ENCODE measurements around the gene FFAR4. TPM values are rescaled to one million over a fixed set of nuclear protein-coding genes. Genes with fewer than 3 reads are reported as not detected.

The FFAR4 gene
- polyA plus RNA-seq, 3 donors = not detected

DNA sequence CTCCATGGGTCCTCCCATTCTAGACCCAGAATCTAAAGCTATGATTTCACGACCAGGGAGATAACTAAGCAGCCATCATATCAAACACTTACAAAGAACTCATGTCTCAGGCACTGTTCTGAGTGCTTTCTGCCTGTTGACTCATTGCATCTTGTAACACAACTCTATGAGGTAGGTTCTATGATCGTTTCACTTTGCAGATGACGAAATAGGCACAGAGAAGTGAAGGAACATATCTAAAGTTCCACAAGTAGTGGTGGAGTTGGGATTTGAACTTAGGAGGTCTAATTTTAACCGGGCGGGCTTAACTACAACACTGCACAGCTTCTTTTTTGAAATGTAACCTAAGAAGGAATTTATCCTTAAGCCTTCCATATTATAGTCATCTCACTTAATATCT, 31.7 kb downstream of the FFAR4 start:
- DNase-seq (ENCODE audit: low read depth in 3 of 3, low spot score in 2 of 3) = no peak

- no peak for DNase-seq (ENCODE audit: low read depth in 3 of 3, low spot score in 2 of 3)
These were observed 32.9 kb downstream of the FFAR4 start for GRCh38 chr10:93599335-93599734.

- DNase-seq (ENCODE audit: low read depth in 3 of 3, low spot score in 2 of 3) = no peak
These were observed 33.3 kb downstream of the FFAR4 start for GRCh38 chr10:93599778-93600177.

- peak in 2 of 3 donors; percentile 17 to 41 for DNase-seq (ENCODE audit: low read depth in 3 of 3, low spot score in 2 of 3)
These were observed 34.1 kb downstream of the FFAR4 start for GRCh38 chr10:93600446-93601145.

- DNase-seq (ENCODE audit: low read depth in 3 of 3, low spot score in 2 of 3) = no peak
These were observed 34.8 kb downstream of the FFAR4 start, which contains the start of gene RBP4 for GRCh38 chr10:93601146-93601773. RBP4 (minus strand) TSS chr10:93601235; CDS start chr10:93601028, 207 bp downstream.

DNA sequence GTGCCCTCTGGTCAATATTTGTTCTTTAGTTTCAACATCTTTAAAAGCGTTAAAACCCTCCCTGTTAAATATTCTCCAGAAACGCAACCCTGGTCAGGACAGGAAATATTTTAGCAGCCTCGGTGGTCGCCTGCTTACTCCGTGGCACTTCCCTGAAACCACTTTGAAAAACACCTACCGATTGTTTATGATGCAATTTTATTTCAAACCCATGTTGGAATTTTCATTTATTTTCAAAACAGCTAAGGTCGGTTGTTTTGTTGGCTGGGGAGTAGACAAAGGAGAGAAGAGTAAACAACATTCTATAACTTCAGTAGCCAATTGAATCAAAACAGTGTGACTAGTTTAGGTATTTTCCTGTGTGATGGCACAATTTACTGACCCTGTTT, 35.3 kb downstream of the FFAR4 start:
- DNase-seq (ENCODE audit: low read depth in 3 of 3, low spot score in 2 of 3) = no peak

DNA sequence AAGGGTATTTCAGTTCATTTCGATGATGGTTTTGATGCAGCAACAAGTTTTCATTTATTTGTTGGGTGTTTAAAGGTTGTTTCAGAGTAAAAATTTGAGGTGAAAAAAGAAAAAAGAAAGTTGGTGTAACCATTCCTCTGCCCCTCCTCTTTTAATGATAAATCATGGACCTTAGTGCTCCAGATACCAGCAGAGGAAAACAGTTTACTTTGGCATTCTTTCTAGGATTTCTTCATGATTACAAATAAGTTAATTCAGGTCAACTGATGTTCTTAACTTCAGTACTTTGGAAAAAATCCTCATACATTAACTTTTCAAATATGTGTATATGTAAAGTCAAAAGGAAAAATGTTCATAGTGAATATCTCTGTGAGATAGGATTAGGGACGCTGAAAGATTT, 36.6 kb downstream of the FFAR4 start:
- no peak for DNase-seq (ENCODE audit: low read depth in 3 of 3, low spot score in 2 of 3)

DNA sequence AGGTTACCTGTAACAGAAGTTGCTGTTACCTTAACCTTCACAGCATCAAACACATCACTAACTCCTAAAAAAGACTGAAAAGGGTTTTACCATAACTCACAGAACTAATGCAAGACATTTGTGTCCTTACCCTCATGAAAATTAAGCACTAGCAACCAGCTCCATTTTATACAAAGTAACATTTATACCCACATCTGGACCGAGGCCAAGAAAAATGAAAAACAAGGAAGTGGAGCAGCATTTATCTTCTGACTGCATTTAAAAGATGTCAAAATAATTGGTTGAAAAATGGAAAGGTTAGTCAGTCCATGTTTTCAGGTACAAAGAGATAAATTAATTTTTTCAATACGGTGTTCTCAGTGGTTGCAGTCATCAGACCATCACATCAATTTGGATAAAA, 37.7 kb downstream of the FFAR4 start:
- no peak for DNase-seq (ENCODE audit: low read depth in 3 of 3, low spot score in 2 of 3)

DNA sequence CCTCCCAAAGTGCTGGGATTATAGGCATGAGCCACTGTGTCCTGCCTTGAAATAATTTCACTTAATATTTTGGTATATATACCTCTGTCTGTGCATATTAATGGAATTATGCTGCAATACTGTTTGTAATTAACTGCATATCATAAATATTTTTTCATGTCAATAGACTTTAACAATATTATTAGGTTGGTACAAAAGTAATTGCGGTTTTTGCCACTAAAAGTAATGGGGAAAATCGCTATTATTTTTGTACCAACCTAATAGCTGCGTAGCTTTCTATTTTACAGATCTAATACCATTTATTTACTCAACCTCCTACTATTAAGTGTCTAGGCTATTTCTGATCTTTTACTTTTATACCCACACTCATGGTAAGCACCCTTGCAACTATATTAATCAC, 42.0 kb downstream of the FFAR4 start:
- DNase-seq (ENCODE audit: low read depth in 3 of 3, low spot score in 2 of 3) = no peak

- no peak for DNase-seq (ENCODE audit: low read depth in 3 of 3, low spot score in 2 of 3)
These were observed 45.8 kb downstream of the FFAR4 start, which contains the start of gene PDE6C for GRCh38 chr10:93612311-93612710. PDE6C (plus strand) TSS chr10:93612537; CDS start chr10:93612726, 189 bp downstream.

GRCh38 chr10:93613126-93613525, 46.7 kb downstream of the FFAR4 start:
- no peak for DNase-seq (ENCODE audit: low read depth in 3 of 3, low spot score in 2 of 3)

DNA sequence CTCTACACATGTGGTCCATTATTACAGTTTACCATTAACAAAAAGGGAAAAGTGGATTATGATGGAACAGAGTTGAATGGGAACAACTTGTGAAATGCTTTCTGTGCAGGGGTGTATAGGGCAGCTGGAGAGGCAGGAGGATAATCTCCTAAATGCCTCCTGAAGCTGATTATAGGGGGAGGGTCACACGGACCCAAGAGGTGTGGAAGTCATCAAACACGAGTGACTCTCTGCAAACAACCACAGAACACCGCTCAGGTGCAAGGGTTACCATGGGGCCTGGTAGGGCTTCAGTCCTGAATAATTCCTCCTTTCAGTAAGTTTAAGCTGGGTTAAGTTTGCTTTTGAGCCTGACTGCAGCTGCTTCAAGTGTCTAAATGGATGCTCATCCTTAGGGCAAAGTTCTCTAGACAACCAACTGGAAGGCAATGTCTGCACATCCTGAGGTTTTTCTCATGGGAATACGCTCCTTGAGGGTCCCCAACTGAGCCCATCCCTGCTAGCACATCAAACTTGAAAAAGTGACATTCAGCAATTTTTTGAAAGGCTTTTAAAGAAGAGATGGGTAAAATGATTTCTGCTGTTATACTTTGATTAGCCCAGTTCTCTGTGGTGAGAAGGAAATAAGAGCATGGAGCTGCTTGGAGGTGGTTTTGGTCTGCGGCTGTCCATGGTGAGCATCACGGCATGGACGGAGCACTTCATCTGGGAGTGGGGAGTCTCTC, 47.8 kb downstream of the FFAR4 start:
- DNase-seq (ENCODE audit: low read depth in 3 of 3, low spot score in 2 of 3) = no peak

- no peak for DNase-seq (ENCODE audit: low read depth in 3 of 3, low spot score in 2 of 3)
These were observed 49.2 kb downstream of the FFAR4 start for GRCh38 chr10:93615576-93616235.

DNA sequence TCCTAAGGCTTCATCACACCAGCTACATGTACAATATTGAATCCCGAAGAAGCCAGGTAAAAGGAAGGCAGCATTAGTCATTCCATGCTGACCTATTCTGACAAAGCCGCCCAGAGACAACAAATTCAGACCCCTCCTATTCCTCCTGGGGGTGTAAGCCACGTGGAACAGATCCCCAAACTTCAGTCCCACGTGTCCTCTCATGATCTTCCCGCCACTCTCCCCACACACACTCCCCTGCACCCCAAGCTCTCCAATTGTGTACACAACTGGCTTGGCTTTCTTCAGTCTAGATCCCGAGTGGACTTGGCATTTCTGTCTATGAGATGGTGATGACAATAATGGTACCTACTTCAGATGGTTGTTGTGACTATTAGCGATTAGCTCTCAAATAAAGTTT, 54.5 kb downstream of the FFAR4 start:
- DNase-seq (ENCODE audit: low read depth in 3 of 3, low spot score in 2 of 3) = no peak

- no peak for DNase-seq (ENCODE audit: low read depth in 3 of 3, low spot score in 2 of 3)
These were observed 56.5 kb downstream of the FFAR4 start for GRCh38 chr10:93622942-93623341.

GRCh38 chr10:93628858-93629257, 62.4 kb downstream of the FFAR4 start:
- no peak for DNase-seq (ENCODE audit: low read depth in 3 of 3, low spot score in 2 of 3)

GRCh38 chr10:93629647-93630305, 63.3 kb downstream of the FFAR4 start:
- DNase-seq (ENCODE audit: low read depth in 3 of 3, low spot score in 2 of 3) = no peak

DNA sequence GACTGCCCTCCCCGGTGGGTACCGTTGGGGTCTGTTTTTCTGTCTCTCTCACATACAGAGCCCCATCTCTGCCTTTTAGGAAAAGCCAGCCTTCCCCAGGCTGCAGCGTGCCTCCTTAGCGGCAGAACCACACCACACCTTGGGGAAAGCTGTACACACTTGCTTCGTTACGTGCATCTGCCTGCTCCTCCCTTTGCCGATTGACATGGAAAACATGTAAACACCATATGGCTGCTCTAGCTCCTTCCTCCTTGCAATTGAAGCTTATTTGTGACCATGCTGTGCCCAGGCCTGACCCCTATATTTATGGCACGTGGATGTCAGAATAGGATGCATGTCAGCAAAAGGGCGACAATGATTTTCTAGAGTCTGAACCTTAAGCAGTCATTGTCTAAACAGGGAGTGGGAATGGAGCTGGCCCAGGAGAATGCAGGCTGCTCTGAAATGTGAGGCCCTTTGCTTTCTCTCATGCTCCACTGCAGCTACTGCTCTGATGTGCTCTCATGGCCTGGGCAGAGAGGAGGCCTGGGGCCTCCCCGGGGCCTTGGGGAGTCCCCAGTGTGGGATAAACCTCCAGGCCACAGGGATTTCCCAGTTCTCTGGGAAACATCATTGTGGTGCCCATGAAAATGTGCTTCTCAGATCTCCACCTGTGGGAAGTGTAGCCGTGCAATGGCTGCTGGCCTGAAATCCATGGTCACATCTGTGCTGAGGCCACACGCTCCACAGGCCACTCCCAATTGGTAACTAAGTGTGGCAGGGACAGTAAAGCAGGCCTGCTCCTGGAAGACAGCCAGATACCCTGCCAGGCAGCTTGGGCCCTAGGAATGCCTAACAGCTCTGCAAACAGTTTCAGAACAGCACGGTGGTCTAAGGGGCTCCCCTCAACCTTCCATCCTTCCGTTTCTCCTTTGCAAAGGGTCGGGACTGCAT, 64.4 kb downstream of the FFAR4 start:
- DNase-seq (ENCODE audit: low read depth in 3 of 3, low spot score in 2 of 3) = no peak

Data from right renal cortex interstitium (tissue), 3 donors.